NCI-H510A (cell line): Measurements from ENCODE around the gene RNF186.
"Not testable (repeated sequence)": the region's sequence is repeated elsewhere in the genome, so short reads cannot be mapped to it uniquely, and the experiment has no call there.

ENCODE experiments used
- DNase-seq: peaks from one replicate; lab custom pipeline; 2025; lab: John Stamatoyannopoulos, UW

The RNF186 gene, protein sequence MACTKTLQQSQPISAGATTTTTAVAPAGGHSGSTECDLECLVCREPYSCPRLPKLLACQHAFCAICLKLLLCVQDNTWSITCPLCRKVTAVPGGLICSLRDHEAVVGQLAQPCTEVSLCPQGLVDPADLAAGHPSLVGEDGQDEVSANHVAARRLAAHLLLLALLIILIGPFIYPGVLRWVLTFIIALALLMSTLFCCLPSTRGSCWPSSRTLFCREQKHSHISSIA

DNA sequence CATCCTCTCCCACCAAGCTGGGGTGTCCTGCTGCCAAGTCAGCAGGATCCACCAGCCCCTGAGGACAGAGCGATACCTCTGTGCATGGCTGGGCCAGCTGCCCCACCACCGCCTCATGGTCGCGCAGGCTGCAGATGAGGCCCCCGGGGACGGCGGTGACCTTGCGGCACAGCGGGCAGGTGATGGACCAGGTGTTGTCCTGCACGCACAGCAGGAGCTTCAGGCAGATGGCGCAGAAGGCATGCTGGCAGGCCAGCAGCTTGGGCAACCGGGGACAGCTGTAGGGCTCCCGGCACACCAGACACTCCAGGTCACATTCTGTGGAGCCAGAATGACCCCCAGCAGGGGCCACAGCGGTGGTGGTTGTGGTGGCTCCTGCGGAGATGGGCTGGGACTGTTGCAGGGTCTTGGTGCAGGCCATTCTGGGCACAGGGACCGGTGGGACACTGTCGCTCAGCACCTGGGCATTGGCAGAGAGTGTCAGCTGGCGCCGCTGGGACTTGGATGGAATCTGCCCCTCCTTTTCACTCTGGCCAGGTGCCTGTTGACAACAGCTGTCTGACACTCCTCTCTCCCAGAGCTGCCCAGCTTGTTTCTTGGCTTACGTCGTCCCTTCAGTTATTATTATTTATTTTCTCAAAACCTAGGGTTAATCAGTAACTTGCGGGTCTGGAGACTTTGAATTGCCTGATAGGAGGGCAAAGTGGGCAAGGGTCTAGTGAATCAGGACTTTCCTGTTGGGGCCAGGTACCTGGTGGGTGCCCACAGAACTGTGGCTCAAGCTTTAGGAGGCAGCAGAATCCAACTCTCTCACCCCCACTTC, at the start of gene RNF186:
RNF186 (minus strand) TSS at position 603 of the 823 bp plus-strand sequence; CDS start at position 421, 182 bp downstream.
- DNase-seq = peak; percentile 96

DNA sequence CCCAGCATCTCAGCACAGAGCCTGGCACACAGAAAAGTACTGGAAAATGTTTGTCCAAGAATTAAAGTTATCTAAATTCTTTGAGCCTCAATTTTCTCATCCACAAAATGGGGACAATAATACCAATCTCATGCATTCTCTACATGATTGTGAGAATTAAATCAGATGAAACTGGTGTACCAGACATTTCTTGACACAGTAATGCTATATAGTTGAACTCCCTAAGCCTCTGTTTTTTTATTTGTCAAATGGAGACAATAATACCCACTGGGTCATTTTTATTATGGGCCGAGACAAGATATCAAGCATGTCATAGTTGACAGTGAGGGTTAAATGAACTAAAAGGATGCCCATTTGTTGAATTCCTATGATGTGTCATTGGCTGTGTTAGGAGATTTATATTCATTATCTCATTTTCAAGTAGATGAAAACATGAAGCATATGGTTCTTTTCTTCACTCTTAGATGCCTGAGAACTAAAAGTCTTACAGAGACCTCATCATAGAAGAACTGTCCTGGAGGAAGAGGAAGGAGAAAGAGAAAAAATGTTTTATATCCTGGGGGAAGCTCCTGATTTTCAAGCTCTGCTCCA, 49.6 kb upstream of the RNF186 start:
- no peak for DNase-seq

- DNase-seq = no peak
Observed at GRCh38 chr1:19862944-19863343, 47.9 kb upstream of the RNF186 start.

- DNase-seq = no peak
Observed at GRCh38 chr1:19861842-19862530, 46.9 kb upstream of the RNF186 start.

DNA sequence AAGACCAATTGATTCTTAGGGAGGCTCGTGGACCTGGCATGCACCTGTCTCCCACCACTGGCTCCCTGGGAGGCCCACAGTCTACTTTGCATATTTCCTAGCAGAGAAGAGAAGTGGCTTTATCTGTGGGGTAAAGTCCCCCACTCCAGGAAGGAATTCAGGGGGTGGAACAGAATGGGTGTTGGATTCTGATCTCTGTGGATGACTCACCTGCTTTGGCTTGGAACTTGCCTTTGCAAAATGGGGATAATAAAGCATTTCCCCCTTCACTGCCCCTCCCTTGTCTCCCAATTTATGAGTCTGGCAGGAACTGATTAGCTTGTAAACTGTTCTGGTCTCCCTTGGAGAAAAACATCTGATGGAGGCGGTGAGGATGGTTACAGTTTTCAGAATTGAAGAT, 46.0 kb upstream of the RNF186 start:
- DNase-seq = no peak

DNA sequence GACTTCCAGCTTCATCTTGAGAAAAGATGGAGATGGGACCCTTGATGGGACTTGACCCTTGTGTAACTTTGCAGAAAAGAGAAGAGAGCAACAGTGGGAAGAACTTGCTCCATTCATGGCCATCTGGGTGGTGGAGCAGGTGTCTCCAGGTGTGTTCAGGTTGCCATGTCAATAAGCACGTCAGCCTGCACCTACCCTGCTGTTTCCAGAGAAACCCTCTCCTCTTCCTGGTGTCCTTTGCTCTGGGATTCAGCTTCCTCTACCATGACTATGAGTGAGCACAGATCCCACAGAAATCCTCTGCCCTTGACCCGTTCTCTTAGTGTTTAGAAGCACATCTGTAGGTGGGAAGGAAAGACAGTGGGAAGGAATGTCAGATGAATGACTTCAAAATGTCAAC, 45.3 kb upstream of the RNF186 start:
- DNase-seq = peak; percentile 58

- DNase-seq = no peak
Observed at GRCh38 chr1:19859876-19860275, 44.8 kb upstream of the RNF186 start.

DNA sequence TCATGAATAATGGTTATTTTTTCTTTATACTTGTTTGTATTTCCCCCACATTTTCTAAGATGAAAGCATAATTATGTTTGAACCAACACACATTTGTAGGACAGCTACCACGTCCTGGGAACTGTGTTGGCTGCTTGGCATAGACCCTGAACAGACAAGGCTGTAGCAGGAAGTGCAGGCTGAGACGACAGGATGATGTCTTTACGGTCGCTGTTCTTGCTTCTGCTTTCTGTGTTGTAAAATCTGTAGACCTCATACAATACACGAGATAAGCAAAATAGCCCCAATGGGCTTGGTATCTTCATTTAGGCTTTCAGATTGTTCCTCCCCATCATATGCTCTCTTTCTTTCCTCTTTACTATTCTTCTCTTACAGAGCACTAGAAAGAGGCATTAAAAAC, 43.8 kb upstream of the RNF186 start:
- DNase-seq = no peak

DNA sequence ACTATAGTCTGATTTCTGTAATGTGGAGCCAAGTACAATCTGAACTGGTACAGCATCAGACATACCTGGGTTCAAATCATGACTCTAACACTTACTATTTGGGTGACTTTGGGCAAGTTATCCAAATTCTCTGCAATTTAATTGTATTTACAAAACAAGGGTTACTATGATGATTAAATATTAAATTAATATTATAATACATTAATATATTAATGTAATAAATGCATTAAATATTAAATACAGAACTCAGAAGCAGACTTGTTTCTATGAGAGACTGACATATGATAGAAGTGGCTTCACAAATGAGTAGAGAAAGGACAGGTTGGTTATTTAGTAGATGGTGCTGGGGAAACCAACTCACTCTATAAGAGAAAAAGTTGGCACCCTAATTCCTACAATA, 39.8 kb upstream of the RNF186 start:
- DNase-seq = no peak

DNA sequence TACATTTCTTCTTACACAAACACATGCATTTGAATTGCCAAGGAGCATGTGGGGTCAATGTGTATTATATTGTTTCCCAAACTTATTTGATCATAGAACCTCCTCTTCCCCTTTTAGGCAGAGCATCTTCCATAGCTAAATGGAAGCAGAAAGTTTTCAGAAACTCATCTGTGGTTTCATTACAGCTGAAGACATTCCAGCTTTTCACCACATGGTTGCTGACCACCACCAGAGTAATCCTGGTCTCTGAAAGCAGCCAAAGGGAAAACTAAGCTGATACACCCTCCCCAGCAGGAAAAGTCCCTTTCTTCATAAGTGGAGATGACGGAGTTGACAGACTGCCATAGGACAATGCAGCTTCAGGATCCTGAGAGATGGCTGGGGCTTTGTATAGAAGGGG, 37.0 kb upstream of the RNF186 start:
- no peak for DNase-seq

GRCh38 chr1:19850214-19850613, 35.1 kb upstream of the RNF186 start:
- DNase-seq = no peak

- DNase-seq = not testable (repeated sequence)
Observed at GRCh38 chr1:19849307-19849706, 34.2 kb upstream of the RNF186 start.

DNA sequence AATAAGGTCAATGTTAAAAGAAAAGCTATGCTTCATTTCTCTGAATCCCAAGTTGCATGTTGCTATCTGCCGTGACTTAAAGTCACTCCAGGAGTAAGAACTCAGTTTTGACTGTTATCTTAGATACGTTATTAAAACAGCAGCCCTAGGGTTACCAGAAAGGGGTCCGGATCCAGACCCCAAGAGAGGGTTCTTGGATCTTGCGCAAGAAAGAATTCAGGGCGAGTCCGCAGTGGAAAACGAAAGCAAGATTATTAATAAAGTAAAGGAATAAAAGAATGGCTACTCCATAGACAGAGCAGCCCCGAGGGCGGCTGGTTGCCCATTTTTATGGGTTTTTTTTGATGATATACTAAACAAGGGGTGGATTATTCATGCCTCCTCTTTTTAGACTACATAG, 32.3 kb upstream of the RNF186 start:
- DNase-seq = not testable (repeated sequence)

DNA sequence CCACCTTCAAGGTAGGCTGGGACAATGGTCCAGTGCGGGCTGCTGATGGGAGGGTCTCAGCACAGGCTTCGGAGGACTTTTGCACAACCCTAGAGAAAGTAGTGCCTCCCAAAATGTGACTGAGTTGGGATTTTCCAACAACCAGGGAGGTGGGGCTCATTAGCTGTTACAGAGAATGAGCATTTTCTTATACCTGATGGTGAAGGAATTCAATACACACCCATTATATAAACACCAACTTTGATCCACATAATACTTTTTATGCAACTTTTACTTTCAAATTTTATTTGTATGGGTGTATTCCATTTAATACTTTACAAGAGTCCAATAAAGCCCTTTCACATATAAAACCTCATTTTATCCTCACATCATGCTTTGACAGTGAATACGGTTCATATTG, 31.3 kb upstream of the RNF186 start:
- no peak for DNase-seq

DNA sequence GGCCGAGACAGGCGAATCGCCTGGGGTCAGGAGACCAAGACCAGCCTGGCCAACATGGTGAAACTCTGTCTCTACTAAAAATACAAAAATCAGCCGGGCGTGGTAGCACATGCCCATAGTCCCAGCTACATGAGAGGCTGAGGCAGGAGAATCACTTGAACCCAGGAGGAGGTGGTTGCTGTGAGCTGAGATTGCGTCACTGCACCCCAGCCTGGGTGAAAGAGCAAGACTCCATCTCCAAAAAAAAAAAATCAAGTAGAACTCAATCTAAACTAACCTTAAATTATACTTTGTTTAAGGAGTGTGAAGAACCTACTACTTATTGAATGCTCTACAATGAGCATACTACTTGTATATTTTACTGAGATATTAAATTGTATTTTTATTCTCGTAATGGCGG, 30.5 kb upstream of the RNF186 start:
- DNase-seq = no peak

DNA sequence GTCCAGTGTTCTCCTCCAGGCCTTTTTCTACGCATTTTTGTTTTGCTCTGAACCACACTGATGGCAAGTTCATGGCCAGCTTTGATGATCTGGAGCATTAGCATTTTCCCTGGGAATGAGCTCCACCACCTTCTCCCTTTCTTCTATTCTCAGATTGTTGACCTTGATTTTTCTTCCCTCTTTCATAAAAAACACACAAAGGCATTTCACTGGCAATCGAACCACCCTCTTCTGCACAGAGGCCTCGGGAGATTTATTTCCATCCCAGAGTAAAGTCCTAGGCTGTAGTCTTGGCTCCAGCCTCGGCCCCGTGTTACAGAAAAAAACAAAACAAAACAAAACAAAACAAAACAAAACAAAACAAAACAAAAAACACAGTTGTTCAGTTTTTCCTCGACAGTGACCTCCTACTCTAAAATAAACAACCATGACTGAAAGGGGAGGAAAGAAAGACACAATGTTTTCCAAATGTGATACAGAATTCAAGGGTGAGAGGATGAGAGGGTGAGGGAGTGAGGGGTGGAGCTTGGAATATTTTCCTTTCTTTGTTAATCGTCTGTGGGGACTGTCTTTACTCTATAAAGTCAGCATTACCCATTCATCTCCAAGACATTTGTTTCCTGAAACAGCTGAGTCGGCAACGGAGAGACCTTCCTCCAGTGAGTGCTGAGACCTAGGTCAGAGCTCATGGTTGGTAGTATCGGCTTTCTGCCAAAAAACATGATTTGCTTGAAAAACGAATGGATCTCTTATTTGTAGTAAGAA, 29.8 kb upstream of the RNF186 start:
- DNase-seq = no peak

- no peak for DNase-seq
Observed at GRCh38 chr1:19840228-19840627, 25.1 kb upstream of the RNF186 start.

DNA sequence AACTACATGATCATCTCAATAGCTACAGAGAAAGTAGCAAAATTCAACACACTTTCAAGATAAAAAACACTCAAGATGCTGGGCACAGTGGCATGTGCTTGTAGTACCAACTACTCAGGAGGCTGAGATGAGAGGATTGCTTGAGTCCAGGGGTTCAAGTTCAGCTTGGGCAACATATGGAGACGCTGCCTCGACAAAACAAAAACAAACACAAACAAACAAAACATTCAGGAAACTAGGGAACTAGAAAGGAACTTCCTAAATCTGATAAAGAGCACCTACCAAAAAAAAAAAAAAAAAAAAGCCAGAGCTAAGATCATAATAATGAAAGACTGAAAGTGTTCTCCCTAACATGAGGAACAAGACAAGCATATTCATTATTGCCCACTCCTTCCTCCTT, 22.8 kb upstream of the RNF186 start:
- no peak for DNase-seq

GRCh38 chr1:19835578-19835977, 20.5 kb upstream of the RNF186 start:
- DNase-seq = no peak

GRCh38 chr1:19831441-19831840, 16.4 kb upstream of the RNF186 start:
- no peak for DNase-seq

GRCh38 chr1:19828546-19828945, 13.5 kb upstream of the RNF186 start:
- DNase-seq = no peak

- DNase-seq = no peak
Observed at GRCh38 chr1:19825298-19825697, 10.2 kb upstream of the RNF186 start.
